Upper lobe of right lung (tissue), 1 donor: ENCODE data around the gene FAM217B. TPM values are rescaled to one million over a fixed set of nuclear protein-coding genes. Genes with fewer than 3 reads are reported as not detected.

ENCODE experiments used
- ATAC-seq: fragments of 200-7000 bp; cut with Tn5 transposase; one replicate; pipeline ENCODE4 v1.9.1; 2020; ENCODE audit warnings: mild to moderate bottlenecking, moderate library complexity
- DNase-seq: peaks from one replicate; pipeline ENCODE4 v3.0.0-alpha.2; 2020
- H3K27ac ChIP-seq: fragments of 200-600 bp; one replicate; pipeline ENCODE4 v1.8.0; 2022
- H3K27me3 ChIP-seq: fragments of 200-600 bp; one replicate; pipeline ENCODE4 v1.8.0; 2022; ENCODE audit warnings: mild to moderate bottlenecking
- H3K36me3 ChIP-seq: fragments of 200-600 bp; one replicate; pipeline ENCODE4 v1.8.0; 2022
- H3K4me1 ChIP-seq: fragments of 200-600 bp; one replicate; pipeline ENCODE4 v1.8.0; 2022
- H3K4me3 ChIP-seq: fragments of 200-600 bp; one replicate; pipeline ENCODE4 v1.8.0; 2022; ENCODE audit warnings: mild to moderate bottlenecking
- H3K9me3 ChIP-seq: fragments of 200-600 bp; one replicate; pipeline ENCODE4 v1.8.0; 2022
- intact Hi-C: fragments of 100-400 bp; cut with DNase I; formaldehyde crosslinking; loops from one replicate; pipeline ENCODE4 v1.11.0; 2022
- total RNA-seq: library from RNA; stranded (reverse); fragmentation: NEBNext Ultra II Directional; extraction: Animal tissue kit (Norgen Biotek cat#: 25700); gene quantifications from one replicate; pipeline ENCODE4 v1.2.1, GENCODE V29; 2021
- TF ChIP-seq, protein P1 (sequence below): fragments of 200-600 bp; IDR thresholded peaks from one replicate; pipeline ENCODE4 v1.8.0; 2022; ENCODE audit warnings: antibody characterized with exemption
- donor health status: DM: no; HTN: yes; CAD: no; lungs with severe emphysema.

Gene FAM217B
- total RNA-seq, 1 donor from 2014 or later: 24.3 TPM

DNA sequence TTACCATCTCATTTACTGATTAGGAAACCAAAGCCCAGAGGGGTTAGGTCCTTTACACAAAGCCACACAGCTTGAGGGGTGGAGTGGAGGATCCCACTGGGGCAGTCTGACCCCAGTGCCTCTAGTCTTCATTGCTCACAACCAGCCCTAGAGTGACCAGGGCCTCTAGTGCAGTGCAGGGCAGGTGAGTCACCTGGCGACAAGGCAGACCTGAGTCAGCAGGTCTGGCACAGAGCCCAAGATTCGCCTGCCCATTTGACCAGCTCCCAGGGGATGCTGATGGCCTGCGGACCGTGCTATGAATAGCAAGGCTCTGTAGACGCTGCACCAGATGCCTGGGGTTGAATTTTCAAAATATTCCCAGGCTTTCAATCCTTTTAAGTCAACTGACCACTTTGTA lies 48.0 kb downstream of the FAM217B start:
- Histone ChIP-seq H3K36me3 (no peaks in the 10 kb centered on the region), H3K4me3 (no peak overlapping the region), H3K27ac (no peak overlapping the region), H3K9me3 (no peaks in the 10 kb centered on the region), H3K4me1 (no peaks in the 10 kb centered on the region), H3K27me3 (no peaks in the 10 kb centered on the region)
- TF ChIP-seq, protein P1, sequence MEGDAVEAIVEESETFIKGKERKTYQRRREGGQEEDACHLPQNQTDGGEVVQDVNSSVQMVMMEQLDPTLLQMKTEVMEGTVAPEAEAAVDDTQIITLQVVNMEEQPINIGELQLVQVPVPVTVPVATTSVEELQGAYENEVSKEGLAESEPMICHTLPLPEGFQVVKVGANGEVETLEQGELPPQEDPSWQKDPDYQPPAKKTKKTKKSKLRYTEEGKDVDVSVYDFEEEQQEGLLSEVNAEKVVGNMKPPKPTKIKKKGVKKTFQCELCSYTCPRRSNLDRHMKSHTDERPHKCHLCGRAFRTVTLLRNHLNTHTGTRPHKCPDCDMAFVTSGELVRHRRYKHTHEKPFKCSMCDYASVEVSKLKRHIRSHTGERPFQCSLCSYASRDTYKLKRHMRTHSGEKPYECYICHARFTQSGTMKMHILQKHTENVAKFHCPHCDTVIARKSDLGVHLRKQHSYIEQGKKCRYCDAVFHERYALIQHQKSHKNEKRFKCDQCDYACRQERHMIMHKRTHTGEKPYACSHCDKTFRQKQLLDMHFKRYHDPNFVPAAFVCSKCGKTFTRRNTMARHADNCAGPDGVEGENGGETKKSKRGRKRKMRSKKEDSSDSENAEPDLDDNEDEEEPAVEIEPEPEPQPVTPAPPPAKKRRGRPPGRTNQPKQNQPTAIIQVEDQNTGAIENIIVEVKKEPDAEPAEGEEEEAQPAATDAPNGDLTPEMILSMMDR: no peak
- intact Hi-C loops: no loop called here
- DNase-seq (peak; percentile 81), ATAC-seq (peak; percentile 84)

DNA sequence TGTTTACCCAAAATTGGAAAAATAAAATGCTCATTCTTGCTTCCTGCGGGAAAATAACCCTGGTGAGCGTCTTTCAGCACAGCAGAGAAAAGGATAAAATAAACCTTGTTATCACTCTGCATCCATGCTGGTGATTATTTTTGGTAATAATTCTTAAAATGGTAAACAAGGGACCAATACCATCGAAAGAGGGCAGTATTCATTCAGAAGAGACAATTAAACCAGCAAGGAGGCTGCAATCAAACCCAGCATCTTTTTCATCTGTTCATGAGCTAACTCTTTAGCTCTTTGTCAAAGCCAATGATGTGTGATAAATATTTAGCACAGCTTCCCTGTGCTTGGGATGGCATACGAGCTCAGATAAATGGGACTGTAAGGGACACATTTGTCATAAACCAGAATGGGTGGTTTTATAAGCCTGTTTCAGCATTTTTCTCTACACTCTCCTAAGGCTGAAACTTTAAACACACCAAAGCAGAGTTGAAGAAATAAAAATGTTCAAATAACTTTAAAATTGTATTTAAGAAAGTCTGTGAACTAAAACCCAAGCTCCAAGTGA lies 52.4 kb downstream of the FAM217B start:
- Histone ChIP-seq H3K4me1 (no peaks in the 10 kb centered on the region), H3K27ac (no peak overlapping the region), H3K36me3 (no peaks in the 10 kb centered on the region), H3K27me3 (no peaks in the 10 kb centered on the region), H3K4me3 (no peak overlapping the region), H3K9me3 (no peaks in the 10 kb centered on the region)
- ATAC-seq (no peak), DNase-seq (no peak)
- intact Hi-C loops: no loop called here
- TF ChIP-seq, protein P1: no peak

DNA sequence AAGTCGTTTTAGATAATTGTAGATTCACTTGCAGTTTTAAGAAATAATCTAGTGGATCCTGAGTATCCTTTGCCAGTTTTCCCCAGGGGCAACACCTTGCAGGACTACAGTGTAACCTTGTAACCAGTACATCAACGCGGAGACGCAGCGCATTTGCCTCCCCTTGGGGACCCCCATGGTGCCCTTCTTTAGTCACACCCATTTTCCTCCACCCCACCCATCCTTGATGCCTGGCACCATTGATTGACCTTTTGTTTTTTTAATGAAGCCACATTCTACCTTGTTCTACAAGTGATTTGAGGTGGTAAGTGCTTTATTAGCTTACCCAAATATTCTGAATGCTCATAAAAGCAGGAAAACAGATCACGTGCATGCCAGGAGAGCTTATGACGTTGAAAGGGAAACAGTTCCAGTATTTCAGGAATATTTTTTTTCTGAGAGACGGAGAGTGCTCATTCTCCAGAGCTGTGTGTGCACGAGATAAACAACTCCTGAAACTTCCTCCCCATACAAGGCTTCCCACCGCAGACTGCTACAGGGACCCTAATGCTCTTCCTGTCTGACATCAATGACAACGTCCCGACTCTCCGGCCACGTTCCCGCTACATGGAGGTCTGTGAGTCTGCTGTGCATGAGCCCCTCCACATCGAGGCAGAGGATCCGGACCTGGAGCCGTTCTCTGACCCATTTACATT lies 53.7 kb downstream of the FAM217B start:
- Histone ChIP-seq H3K9me3 (no peaks in the 10 kb centered on the region), H3K27me3 (no peaks in the 10 kb centered on the region), H3K4me3 (peak overlapping the region; percentile 36), H3K27ac (no peak overlapping the region), H3K36me3 (no peaks in the 10 kb centered on the region), H3K4me1 (no peaks in the 10 kb centered on the region)
- ATAC-seq (peak; percentile 42), DNase-seq (no peak)
- TF ChIP-seq, protein P1: no peak
- intact Hi-C loops: no loop called here

DNA sequence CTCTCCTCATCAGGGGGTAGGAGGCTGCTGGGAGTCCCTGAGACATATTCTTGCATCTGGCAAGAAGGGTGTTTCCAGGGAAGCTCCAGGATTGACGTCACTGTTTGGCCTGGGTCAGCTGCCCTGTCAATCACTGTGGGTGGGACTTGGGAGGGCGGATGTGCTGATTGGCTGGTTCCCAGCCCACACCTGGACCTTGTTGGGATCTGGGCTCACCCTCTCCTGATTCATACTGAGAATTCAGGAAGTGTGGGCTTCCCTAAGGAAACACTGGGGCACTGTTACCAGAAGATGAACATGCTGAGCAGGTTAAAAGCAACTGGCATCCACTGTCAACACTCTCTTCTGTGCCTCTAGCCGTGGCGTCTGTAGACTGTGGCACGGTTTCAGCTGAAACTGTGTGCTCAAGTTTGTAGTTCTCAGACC lies 54.5 kb downstream of the FAM217B start:
- Histone ChIP-seq H3K4me3 (peak overlapping the region; percentile 36), H3K36me3 (no peaks in the 10 kb centered on the region), H3K27me3 (no peaks in the 10 kb centered on the region), H3K27ac (no peak overlapping the region), H3K9me3 (no peaks in the 10 kb centered on the region), H3K4me1 (no peaks in the 10 kb centered on the region)
- TF ChIP-seq, protein P1: no peak
- intact Hi-C loops: no loop called here
- DNase-seq: peak; percentile 81
- peak; percentile 91 for ATAC-seq

DNA sequence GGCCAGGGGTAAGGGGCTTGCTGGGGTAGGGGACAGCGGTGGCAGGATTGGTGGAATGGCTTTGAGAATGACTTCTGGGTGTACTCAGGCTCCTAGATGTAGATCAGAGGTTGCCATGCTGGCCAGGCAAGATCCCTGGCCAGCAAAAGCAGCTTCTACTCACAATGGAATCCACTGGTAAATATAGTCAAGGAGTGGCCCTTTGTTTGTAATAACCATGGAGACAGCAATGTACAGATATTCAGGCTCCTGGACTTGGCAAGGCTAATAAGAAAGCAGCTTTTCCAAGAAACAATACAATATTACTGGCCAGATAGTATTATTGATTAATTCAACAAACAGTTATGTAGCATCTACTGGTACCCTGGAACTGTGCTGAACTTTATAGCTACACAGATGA lies 55.9 kb downstream of the FAM217B start:
- Histone ChIP-seq H3K9me3 (no peaks in the 10 kb centered on the region), H3K4me1 (no peaks in the 10 kb centered on the region), H3K36me3 (no peaks in the 10 kb centered on the region), H3K27me3 (no peaks in the 10 kb centered on the region), H3K27ac (no peak overlapping the region), H3K4me3 (no peak overlapping the region)
- intact Hi-C loops: no loop called here
- DNase-seq: no peak
- TF ChIP-seq, protein P1: no peak
- ATAC-seq: no peak
